ENCODE measurements around the gene SLC30A1. TPM values are rescaled to one million over a fixed set of nuclear protein-coding genes. Genes with fewer than 3 reads are reported as not detected.
A peak's percentile ranks its signal among the peaks of the same experiment; 100 is the strongest.

SLC30A1 gene
- total and polyA plus RNA-seq, 7 donors: 4.2 to 11.8 (median 7.9) TPM

GRCh38 chr1:211551638-211552460, 27.1 kb downstream of the SLC30A1 start:
- H3K27me3 ChIP-seq: no peaks in the 10 kb centered on the region
- H3K36me3 ChIP-seq: no peaks in the 10 kb centered on the region
- 65 to 67% methylated on average over 12 of the region's 12 CpGs for WGBS, 2 donors
- intact Hi-C loops (cut with DNase I): no loop called here
- peaks cover 0 to 6% (median 0%) of the 10 kb centered on the region in 4 donors for H3K4me1 ChIP-seq
- H3K9me3 ChIP-seq: no peaks in the 10 kb centered on the region
- DNase-seq: no peak
- H3K27ac ChIP-seq: no peak overlapping the region
- no peak overlapping the region for H3K4me3 ChIP-seq
- TF ChIP-seq EP300 (IDR thresholded peaks at IDR 0.05): no peak
- TF ChIP-seq CTCF (IDR thresholded peaks at IDR 0.05): no peak
- TF ChIP-seq POLR2A (IDR thresholded peaks at IDR 0.05): no peak

GRCh38 chr1:211549092-211549711, 29.8 kb downstream of the SLC30A1 start:
- H3K36me3 ChIP-seq: no peaks in the 10 kb centered on the region
- WGBS, 2 donors: 91 to 92% methylated on average over 6 of the region's 6 CpGs
- H3K4me3 ChIP-seq: no peak overlapping the region
- intact Hi-C loops (cut with DNase I): no loop called here
- H3K4me1 ChIP-seq: peaks cover 0 to 6% (median 0%) of the 10 kb centered on the region in 4 donors
- no peaks in the 10 kb centered on the region for H3K9me3 ChIP-seq
- DNase-seq: peak; percentile 56
- TF ChIP-seq CTCF (IDR thresholded peaks at IDR 0.05): no peak
- TF ChIP-seq POLR2A (IDR thresholded peaks at IDR 0.05): no peak
- TF ChIP-seq POLR2AphosphoS5 (IDR thresholded peaks at IDR 0.05): no peak
- TF ChIP-seq EP300 (IDR thresholded peaks at IDR 0.05): no peak
- H3K27ac ChIP-seq: no peak overlapping the region
- H3K27me3 ChIP-seq: no peaks in the 10 kb centered on the region

GRCh38 chr1:211548321-211549091, 30.5 kb downstream of the SLC30A1 start:
- Histone ChIP-seq H3K27me3 (no peaks in the 10 kb centered on the region), H3K27ac (no peak overlapping the region), H3K4me3 (no peak overlapping the region), H3K4me1 (peaks cover 0 to 6% (median 0%) of the 10 kb centered on the region in 4 donors), H3K9me3 (no peaks in the 10 kb centered on the region), H3K36me3 (no peaks in the 10 kb centered on the region)
- 38 to 71% methylated on average over 9 of the region's 9 CpGs for WGBS, 2 donors
- TF ChIP-seq EP300 (IDR thresholded peaks at IDR 0.05): no peak
- no peak for TF ChIP-seq CTCF (IDR thresholded peaks at IDR 0.05)
- no peak for TF ChIP-seq POLR2A (IDR thresholded peaks at IDR 0.05)
- no peak for TF ChIP-seq POLR2AphosphoS5 (IDR thresholded peaks at IDR 0.05)
- peak; percentile 46 for DNase-seq
- intact Hi-C loops (cut with DNase I): no loop called here

- no peak for TF ChIP-seq POLR2A (IDR thresholded peaks at IDR 0.05)
- TF ChIP-seq POLR2AphosphoS5 (IDR thresholded peaks at IDR 0.05): no peak
- no peak for TF ChIP-seq CTCF (IDR thresholded peaks at IDR 0.05)
- Histone ChIP-seq H3K4me3 (no peak overlapping the region), H3K4me1 (peaks cover 0 to 6% (median 0%) of the 10 kb centered on the region in 4 donors), H3K36me3 (no peaks in the 10 kb centered on the region), H3K27me3 (no peaks in the 10 kb centered on the region), H3K9me3 (no peaks in the 10 kb centered on the region), H3K27ac (no peak overlapping the region)
- WGBS, 2 donors: 82 to 84% methylated on average over 6 of the region's 6 CpGs
- intact Hi-C loops (cut with DNase I): no loop called here
- peak; percentile 7 for DNase-seq
Measured at GRCh38 chr1:211547710-211548109, 31.3 kb downstream of the SLC30A1 start.

Measured in sigmoid colon (tissue), 7 donors.